Endothelial cell of umbilical vein (primary cell): ENCODE measurements around the gene TPM4.

ENCODE experiments used
- CTCF ChIP-seq, 2 donors: IDR thresholded peaks; 1 replicate in 1 of 2; 2 replicates in 1 of 2; pipeline ENCODE4 v1.5.1; 2011; ENCODE audit warnings: low read length in 2 of 2, mild to moderate bottlenecking in 2 of 2, moderate library complexity in 2 of 2, control low read depth in 1 of 2, inconsistent platforms in 1 of 2, low read depth in 1 of 2; ENCODE audit not compliant: insufficient read depth in 1 of 2; ENCODE audit errors: extremely low read depth in 1 of 2
- EZH2 ChIP-seq: IDR thresholded peaks from 2 replicates; pipeline ENCODE4 v1.6.1; 2012; ENCODE audit warnings: borderline replicate concordance, low read depth, mild to moderate bottlenecking, moderate library complexity, low read length, inconsistent platforms; ENCODE audit not compliant: severe bottlenecking
- FOS ChIP-seq: IDR thresholded peaks from 2 replicates; pipeline ENCODE4 v1.6.1; 2011; ENCODE audit warnings: mild to moderate bottlenecking, low read length, moderate library complexity, borderline replicate concordance; ENCODE audit not compliant: insufficient read depth
- GATA2 ChIP-seq: IDR thresholded peaks from 2 replicates; pipeline ENCODE4 v1.7.0; 2011; ENCODE audit warnings: low read depth, mild to moderate bottlenecking, moderate library complexity, mixed read lengths, low read length; ENCODE audit not compliant: insufficient read length, insufficient read depth
- JUN ChIP-seq: IDR thresholded peaks from 2 replicates; pipeline ENCODE4 v1.6.1; 2011; ENCODE audit warnings: borderline replicate concordance, low read depth; ENCODE audit not compliant: insufficient read length, insufficient read depth
- MAX ChIP-seq: IDR thresholded peaks from 2 replicates; pipeline ENCODE4 v1.6.1; 2011; ENCODE audit not compliant: insufficient read depth, insufficient read length
- MYC ChIP-seq: IDR thresholded peaks from one replicate; pipeline ENCODE4 v1.6.1; 2011; ENCODE audit warnings: mild to moderate bottlenecking, low read depth, low read length
- POLR2A ChIP-seq: IDR thresholded peaks from 2 replicates; pipeline ENCODE4 v1.6.1; 2012; ENCODE audit warnings: low read depth, mild to moderate bottlenecking, control low read depth, low read length

- TF ChIP-seq POLR2A (no peak), CTCF (IDR thresholded peaks at IDR 0.05; ENCODE audit: extremely low read depth in 1 of 2, insufficient read depth in 1 of 2, low read depth in 1 of 2, low read length in 2 of 2) (no peak), EZH2 (no peak), MYC (no peak), JUN (no peak), FOS (no peak), MAX (no peak), GATA2 (no peak)
These were observed 1.6 kb upstream of the TPM4 start for GRCh38 chr19:16074488-16075365.
